ENCODE data around the gene ADH1B. TPM values are rescaled to one million over a fixed set of nuclear protein-coding genes. Genes with fewer than 3 reads are reported as not detected.
"Not testable (repeated sequence)": the region's sequence is repeated elsewhere in the genome, so short reads cannot be mapped to it uniquely, and the experiment has no call there.

Gene ADH1B
- not detected in 2 replicates for total RNA-seq (2014; rRNA removed; shearing (Covaris generic); ENCODE audit: low replicate concordance)

- DNase-seq: no peak
- no peaks in the 10 kb centered on the region for H3K79me2 ChIP-seq (ENCODE audit: low read length)
- no peak within 1 kb of the TSS for H3K4me3 ChIP-seq (ENCODE audit: low read length)
- H3K27me3 ChIP-seq (ENCODE audit: low read length): no peaks in the 10 kb centered on the region
- H3K36me3 ChIP-seq (ENCODE audit: insufficient read depth, low read length): no peaks in the 10 kb centered on the region
- no peaks in the 10 kb centered on the region for H3K9me3 ChIP-seq (ENCODE audit: low read length)
- H3K4me1 ChIP-seq (ENCODE audit: low read length): no peaks in the 10 kb centered on the region
- no peaks in the 10 kb centered on the region for H4K20me1 ChIP-seq (ENCODE audit: insufficient read depth, low read depth, low read length)
- H2AFZ ChIP-seq (ENCODE audit: low read length): no peak within 1 kb of the TSS
- no peaks in the 10 kb centered on the region for H3K9me2 ChIP-seq (replicated peaks; ENCODE audit: insufficient read depth, low read length)
- no peak within 1 kb of the TSS for H3K27ac ChIP-seq (ENCODE audit: low read length)
- no peak within 1 kb of the TSS for H3K9ac ChIP-seq (ENCODE audit: low read length)
- no peak within 1 kb of the TSS for H3K4me2 ChIP-seq (ENCODE audit: low read depth, low read length, poor library complexity, severe bottlenecking)
Observed at GRCh38 chr4:99321241-99322191, at the start of gene ADH1B. TSS of gene ADH1B (minus strand) at chr4:99321401. CDS start at chr4:99321331, 70 bp downstream.

DNA sequence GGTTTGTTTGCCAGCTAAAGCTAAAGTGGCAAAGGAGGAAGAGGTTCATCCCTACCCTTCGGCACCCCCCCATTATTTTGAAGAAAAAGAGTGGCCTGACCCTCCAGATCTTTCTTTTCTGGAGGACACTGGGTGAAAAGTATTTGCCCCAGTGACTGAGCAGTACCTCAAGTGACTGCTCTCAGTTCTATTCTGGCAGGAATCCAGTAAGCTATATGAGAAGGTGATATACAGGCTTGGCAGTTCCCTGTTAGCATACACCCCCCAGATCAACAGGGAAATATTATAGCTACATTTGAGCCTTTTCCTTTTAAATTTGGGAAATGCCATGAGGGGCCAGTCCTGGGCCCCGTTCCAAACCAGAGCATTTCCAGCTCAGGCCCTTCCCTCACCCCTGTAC lies 46.6 kb upstream of the ADH1B start:
- H3K27ac ChIP-seq (ENCODE audit: low read length); H3K9me2 ChIP-seq (replicated peaks; ENCODE audit: insufficient read depth, low read length); H3K9me3 ChIP-seq (ENCODE audit: low read length); DNase-seq; H4K20me1 ChIP-seq (ENCODE audit: insufficient read depth, low read depth, low read length); H3K36me3 ChIP-seq (ENCODE audit: insufficient read depth, low read length); H2AFZ ChIP-seq (ENCODE audit: low read length); H3K4me1 ChIP-seq (ENCODE audit: low read length); H3K9ac ChIP-seq (ENCODE audit: low read length); H3K27me3 ChIP-seq (ENCODE audit: low read length); H3K4me2 ChIP-seq (ENCODE audit: low read depth, low read length, poor library complexity, severe bottlenecking); H3K4me3 ChIP-seq (ENCODE audit: low read length); H3K79me2 ChIP-seq (ENCODE audit: low read length): not testable (repeated sequence)

- no peak overlapping the region for H3K4me2 ChIP-seq (ENCODE audit: low read depth, low read length, poor library complexity, severe bottlenecking)
- no peaks in the 10 kb centered on the region for H3K9me2 ChIP-seq (replicated peaks; ENCODE audit: insufficient read depth, low read length)
- H3K79me2 ChIP-seq (ENCODE audit: low read length): no peaks in the 10 kb centered on the region
- no peak for DNase-seq
- H3K36me3 ChIP-seq (ENCODE audit: insufficient read depth, low read length): no peaks in the 10 kb centered on the region
- H3K4me1 ChIP-seq (ENCODE audit: low read length): no peaks in the 10 kb centered on the region
- no peaks in the 10 kb centered on the region for H4K20me1 ChIP-seq (ENCODE audit: insufficient read depth, low read depth, low read length)
- H3K27me3 ChIP-seq (ENCODE audit: low read length): no peaks in the 10 kb centered on the region
- H3K9me3 ChIP-seq (ENCODE audit: low read length): no peaks in the 10 kb centered on the region
- no peak overlapping the region for H3K4me3 ChIP-seq (ENCODE audit: low read length)
- no peak overlapping the region for H2AFZ ChIP-seq (ENCODE audit: low read length)
- no peak overlapping the region for H3K9ac ChIP-seq (ENCODE audit: low read length)
- no peak overlapping the region for H3K27ac ChIP-seq (ENCODE audit: low read length)
Observed at GRCh38 chr4:99366491-99366890, 45.3 kb upstream of the ADH1B start.

DNA sequence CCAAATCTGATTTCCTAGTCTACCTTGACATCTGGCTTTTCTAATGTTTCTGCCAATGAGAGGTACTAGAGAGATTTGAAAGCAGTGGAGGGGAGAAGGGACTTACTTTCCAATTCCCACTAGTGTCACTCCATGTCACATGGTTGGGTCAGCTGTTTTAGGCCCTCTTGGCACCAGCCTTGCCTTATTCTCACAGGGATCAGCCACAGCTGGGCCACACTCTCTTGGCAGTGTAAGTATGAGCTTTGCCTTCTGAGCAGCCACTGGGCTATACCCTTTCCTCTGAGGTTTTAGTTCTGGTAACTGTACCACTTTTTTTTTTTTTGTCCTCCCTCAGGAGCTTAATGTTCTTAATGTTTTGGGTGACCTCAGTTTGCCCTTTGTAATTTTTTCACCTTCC lies 41.6 kb upstream of the ADH1B start:
- Histone ChIP-seq H3K4me1 (ENCODE audit: low read length) (no peaks in the 10 kb centered on the region), H3K9me2 (replicated peaks; ENCODE audit: insufficient read depth, low read length) (no peaks in the 10 kb centered on the region), H4K20me1 (ENCODE audit: insufficient read depth, low read depth, low read length) (no peaks in the 10 kb centered on the region), H3K79me2 (ENCODE audit: low read length) (no peaks in the 10 kb centered on the region), H3K9ac (ENCODE audit: low read length) (no peak overlapping the region), H2AFZ (ENCODE audit: low read length) (no peak overlapping the region), H3K36me3 (ENCODE audit: insufficient read depth, low read length) (no peaks in the 10 kb centered on the region), H3K4me2 (ENCODE audit: low read depth, low read length, poor library complexity, severe bottlenecking) (no peak overlapping the region), H3K4me3 (ENCODE audit: low read length) (no peak overlapping the region), H3K9me3 (ENCODE audit: low read length) (no peaks in the 10 kb centered on the region), H3K27me3 (ENCODE audit: low read length) (no peaks in the 10 kb centered on the region), H3K27ac (ENCODE audit: low read length) (no peak overlapping the region)
- DNase-seq: no peak

DNA sequence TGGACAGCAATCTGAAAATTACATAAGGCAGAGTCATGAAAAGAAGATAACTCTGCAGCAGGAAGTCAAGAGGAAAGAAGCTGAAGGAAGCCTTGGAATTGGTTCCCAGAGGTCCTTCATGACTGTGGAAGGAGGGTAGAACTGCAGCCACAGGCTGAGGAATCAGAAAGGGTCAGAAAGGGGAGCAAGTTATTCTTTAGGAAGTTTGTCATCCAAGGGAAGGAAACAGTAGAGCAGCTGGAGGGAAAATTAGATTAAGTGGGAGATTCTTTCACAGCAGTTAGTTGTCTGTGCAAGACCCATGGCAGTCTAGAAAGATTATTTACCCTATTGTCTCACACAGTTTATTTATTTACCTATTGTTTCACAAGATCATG lies 40.7 kb upstream of the ADH1B start:
- Histone ChIP-seq H4K20me1 (ENCODE audit: insufficient read depth, low read depth, low read length) (no peaks in the 10 kb centered on the region), H3K79me2 (ENCODE audit: low read length) (no peaks in the 10 kb centered on the region), H3K9me2 (replicated peaks; ENCODE audit: insufficient read depth, low read length) (no peaks in the 10 kb centered on the region), H3K4me3 (ENCODE audit: low read length) (no peak overlapping the region), H2AFZ (ENCODE audit: low read length) (no peak overlapping the region), H3K9me3 (ENCODE audit: low read length) (no peaks in the 10 kb centered on the region), H3K36me3 (ENCODE audit: insufficient read depth, low read length) (no peaks in the 10 kb centered on the region), H3K4me2 (ENCODE audit: low read depth, low read length, poor library complexity, severe bottlenecking) (no peak overlapping the region), H3K27ac (ENCODE audit: low read length) (no peak overlapping the region), H3K4me1 (ENCODE audit: low read length) (no peaks in the 10 kb centered on the region), H3K9ac (ENCODE audit: low read length) (no peak overlapping the region), H3K27me3 (ENCODE audit: low read length) (no peaks in the 10 kb centered on the region)
- DNase-seq: no peak

GRCh38 chr4:99361268-99361898 lies 40.2 kb upstream of the ADH1B start:
- H3K4me3 ChIP-seq (ENCODE audit: low read length): no peak overlapping the region
- H3K27ac ChIP-seq (ENCODE audit: low read length): no peak overlapping the region
- no peak for DNase-seq
- no peaks in the 10 kb centered on the region for H3K27me3 ChIP-seq (ENCODE audit: low read length)
- H3K9me2 ChIP-seq (replicated peaks; ENCODE audit: insufficient read depth, low read length): no peaks in the 10 kb centered on the region
- H2AFZ ChIP-seq (ENCODE audit: low read length): no peak overlapping the region
- H3K4me2 ChIP-seq (ENCODE audit: low read depth, low read length, poor library complexity, severe bottlenecking): no peak overlapping the region
- no peaks in the 10 kb centered on the region for H3K79me2 ChIP-seq (ENCODE audit: low read length)
- no peaks in the 10 kb centered on the region for H3K4me1 ChIP-seq (ENCODE audit: low read length)
- H4K20me1 ChIP-seq (ENCODE audit: insufficient read depth, low read depth, low read length): no peaks in the 10 kb centered on the region
- H3K9ac ChIP-seq (ENCODE audit: low read length): no peak overlapping the region
- H3K9me3 ChIP-seq (ENCODE audit: low read length): no peaks in the 10 kb centered on the region
- no peaks in the 10 kb centered on the region for H3K36me3 ChIP-seq (ENCODE audit: insufficient read depth, low read length)

GRCh38 chr4:99359480-99360204 lies 38.4 kb upstream of the ADH1B start:
- Histone ChIP-seq H3K27ac (ENCODE audit: low read length) (no peak overlapping the region), H3K9ac (ENCODE audit: low read length) (no peak overlapping the region), H3K4me1 (ENCODE audit: low read length) (no peaks in the 10 kb centered on the region), H3K36me3 (ENCODE audit: insufficient read depth, low read length) (no peaks in the 10 kb centered on the region), H3K27me3 (ENCODE audit: low read length) (no peaks in the 10 kb centered on the region), H2AFZ (ENCODE audit: low read length) (no peak overlapping the region), H3K9me2 (replicated peaks; ENCODE audit: insufficient read depth, low read length) (no peaks in the 10 kb centered on the region), H3K4me2 (ENCODE audit: low read depth, low read length, poor library complexity, severe bottlenecking) (no peak overlapping the region), H3K9me3 (ENCODE audit: low read length) (no peaks in the 10 kb centered on the region), H3K79me2 (ENCODE audit: low read length) (no peaks in the 10 kb centered on the region), H4K20me1 (ENCODE audit: insufficient read depth, low read depth, low read length) (no peaks in the 10 kb centered on the region), H3K4me3 (ENCODE audit: low read length) (no peak overlapping the region)
- DNase-seq: no peak

DNA sequence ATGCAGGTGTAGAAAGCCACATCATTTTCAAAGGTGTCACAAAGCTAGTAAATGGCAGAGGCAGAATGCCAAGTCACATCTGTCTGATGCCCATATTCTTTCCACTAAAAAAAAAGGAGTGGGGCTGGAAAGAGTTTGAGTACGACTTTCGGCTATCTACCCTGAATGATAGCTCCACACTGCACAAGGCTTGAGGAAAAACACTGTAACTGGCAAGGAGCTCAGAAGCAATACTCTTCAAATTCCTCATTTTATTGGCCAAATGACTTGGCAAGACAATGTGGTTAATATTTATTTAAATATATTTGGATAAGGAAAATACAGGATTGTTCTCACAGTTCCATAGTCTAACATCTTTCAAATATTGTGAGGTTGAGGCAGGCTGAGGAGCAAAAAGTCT lies 36.7 kb upstream of the ADH1B start:
- no peak for DNase-seq
- Histone ChIP-seq H3K36me3 (ENCODE audit: insufficient read depth, low read length) (no peaks in the 10 kb centered on the region), H3K9ac (ENCODE audit: low read length) (no peak overlapping the region), H3K27ac (ENCODE audit: low read length) (no peak overlapping the region), H3K9me2 (replicated peaks; ENCODE audit: insufficient read depth, low read length) (no peaks in the 10 kb centered on the region), H3K4me1 (ENCODE audit: low read length) (no peaks in the 10 kb centered on the region), H2AFZ (ENCODE audit: low read length) (no peak overlapping the region), H3K27me3 (ENCODE audit: low read length) (no peaks in the 10 kb centered on the region), H3K4me3 (ENCODE audit: low read length) (no peak overlapping the region), H4K20me1 (ENCODE audit: insufficient read depth, low read depth, low read length) (no peaks in the 10 kb centered on the region), H3K79me2 (ENCODE audit: low read length) (no peaks in the 10 kb centered on the region), H3K9me3 (ENCODE audit: low read length) (no peaks in the 10 kb centered on the region), H3K4me2 (ENCODE audit: low read depth, low read length, poor library complexity, severe bottlenecking) (no peak overlapping the region)
